K562 (cell line): ENCODE data around the gene CADPS2.

Experiments
- NFE2 ChIP-seq: IDR thresholded peaks from 2 replicates; pipeline ENCODE4 v1.6.1; 2014; ENCODE audit warnings: antibody characterized with exemption, low read depth
- UBTF ChIP-seq, 2 experiments: IDR thresholded peaks; 2 replicates each; pipeline ENCODE4 v1.6.1; 2012; ENCODE audit warnings: improper control_type of control experiment in 2 of 2, low read depth in 2 of 2, low read length in 2 of 2, borderline replicate concordance in 1 of 2

- TF ChIP-seq NFE2 (no peak), UBTF (IDR thresholded peaks at IDR 0.05; ENCODE audit: borderline replicate concordance in 1 of 2, low read depth in 2 of 2, low read length in 2 of 2) (no peak)
These were observed 595.8 kb downstream of the CADPS2 start for GRCh38 chr7:122290476-122290875.
